IPS-18c (cell line): ENCODE measurements around the gene NUBPL.
"Not testable (repeated sequence)": the region's sequence is repeated elsewhere in the genome, so short reads cannot be mapped to it uniquely, and the experiment has no call there.

Experiments used
- H3K4me3 ChIP-seq: 2 replicates; pipeline ENCODE4 v1.7.0; 2013; ENCODE audit warnings: low read depth, mild to moderate bottlenecking, low read length, moderate library complexity; ENCODE audit not compliant: insufficient read depth
- H3K9me3 ChIP-seq: one replicate; pipeline ENCODE4 v1.6.1; 2013; ENCODE audit warnings: mild to moderate bottlenecking, low read length, moderate library complexity; ENCODE audit not compliant: control insufficient read depth, insufficient read depth

NUBPL gene

DNA sequence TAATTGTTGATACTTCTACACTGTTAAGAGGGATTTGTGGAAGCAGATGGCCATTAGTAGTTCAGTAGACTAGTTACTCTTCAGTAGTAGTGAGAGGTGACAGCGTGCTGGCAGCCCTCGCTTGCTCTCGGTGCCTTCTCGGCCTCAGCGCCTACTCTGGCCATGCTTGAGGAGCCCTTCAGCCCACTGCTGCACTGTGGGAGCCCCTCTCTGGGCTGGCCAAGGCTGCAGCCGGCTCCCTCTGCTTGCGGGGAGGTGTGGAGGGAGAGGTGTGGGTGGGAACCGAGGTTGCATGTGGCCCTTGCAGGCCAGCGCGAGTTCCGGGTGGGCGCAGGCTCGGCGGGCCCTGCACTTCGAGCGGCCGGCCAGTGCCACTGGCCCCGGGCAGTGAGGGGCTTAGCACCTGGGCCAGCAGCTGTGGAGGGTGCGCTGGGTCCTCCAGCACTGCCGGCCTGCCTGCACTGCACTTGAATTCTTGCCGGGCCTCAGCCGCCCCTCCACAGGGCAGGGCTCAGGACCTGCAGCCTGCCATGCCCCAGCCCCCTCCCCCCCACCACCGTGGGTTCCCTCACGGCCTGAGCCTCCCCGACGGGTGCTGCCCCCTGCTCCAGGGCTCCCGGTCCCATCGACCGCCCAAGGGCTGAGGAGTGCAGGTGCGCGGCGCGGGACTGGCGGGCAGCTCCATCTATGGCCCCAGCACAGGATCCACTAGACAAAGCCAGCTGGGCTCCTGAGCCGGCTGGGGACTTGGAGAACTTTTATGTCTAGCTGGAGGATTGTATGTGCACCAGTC lies 139.3 kb downstream of the NUBPL start:
- Histone ChIP-seq H3K4me3 (no peak overlapping the region), H3K9me3 (peaks cover 5% of the 10 kb centered on the region)

DNA sequence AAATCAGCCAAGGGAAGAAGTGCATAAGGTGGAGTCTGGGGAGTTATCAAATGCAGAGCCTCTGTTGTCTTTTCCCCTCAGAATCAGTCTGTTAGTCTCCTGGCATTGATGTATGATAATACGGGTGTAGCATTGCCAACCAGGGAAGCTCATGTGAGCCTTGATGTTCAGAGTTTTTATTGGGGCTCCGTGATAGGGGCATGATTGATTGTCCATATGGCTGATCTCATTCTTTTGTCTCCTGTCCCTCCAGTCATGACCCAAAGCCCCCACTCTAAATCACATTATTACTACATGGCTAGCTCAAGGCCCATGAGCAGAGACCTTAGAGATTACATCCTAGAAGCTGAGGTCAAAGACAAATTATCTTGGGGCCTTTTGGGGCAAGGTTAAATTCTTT lies 140.9 kb downstream of the NUBPL start:
- Histone ChIP-seq H3K4me3 (no peak overlapping the region), H3K9me3 (peaks cover 12% of the 10 kb centered on the region)

DNA sequence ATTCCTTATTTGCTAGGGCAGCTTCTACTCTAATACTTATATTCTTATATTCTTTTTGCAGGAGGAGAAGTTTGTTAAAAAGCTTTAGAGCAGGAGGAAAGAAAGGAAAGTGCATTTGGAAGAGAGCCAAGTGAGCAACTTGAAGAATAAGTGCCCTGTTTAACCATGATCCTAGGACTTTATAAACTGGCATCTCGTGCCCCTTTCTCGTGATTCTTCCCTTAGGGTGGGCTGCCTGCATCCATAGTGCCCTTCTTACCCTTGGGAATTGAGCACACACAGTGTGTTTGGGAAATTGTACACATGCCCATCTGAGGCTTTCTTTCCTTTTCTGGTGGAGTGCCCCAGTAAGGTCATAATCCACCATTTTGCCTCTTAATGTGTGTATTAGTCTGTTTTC lies 141.9 kb downstream of the NUBPL start:
- no peak overlapping the region for H3K4me3 ChIP-seq
- peaks cover 12% of the 10 kb centered on the region for H3K9me3 ChIP-seq

DNA sequence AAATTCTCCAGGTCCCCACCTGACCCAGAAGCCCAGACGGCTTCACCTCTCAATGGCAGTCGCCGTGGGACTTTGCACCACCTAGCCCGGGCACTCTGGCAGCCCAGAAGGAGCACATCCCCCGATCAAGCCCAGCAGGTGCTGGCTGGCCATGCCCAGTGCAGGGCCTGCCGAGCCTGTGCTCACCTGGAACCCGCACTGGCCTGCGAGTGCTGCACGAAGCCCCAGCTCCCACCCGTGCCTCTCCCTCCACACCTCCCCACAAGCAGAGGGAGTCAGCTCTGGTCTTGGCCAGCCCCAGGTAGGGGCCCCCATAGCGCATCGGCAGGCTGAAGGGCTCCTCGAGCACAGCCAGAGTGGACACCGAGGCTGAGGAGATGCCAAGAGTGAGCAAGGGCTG lies 144.5 kb downstream of the NUBPL start:
- H3K9me3 ChIP-seq = peaks cover 14% of the 10 kb centered on the region

DNA sequence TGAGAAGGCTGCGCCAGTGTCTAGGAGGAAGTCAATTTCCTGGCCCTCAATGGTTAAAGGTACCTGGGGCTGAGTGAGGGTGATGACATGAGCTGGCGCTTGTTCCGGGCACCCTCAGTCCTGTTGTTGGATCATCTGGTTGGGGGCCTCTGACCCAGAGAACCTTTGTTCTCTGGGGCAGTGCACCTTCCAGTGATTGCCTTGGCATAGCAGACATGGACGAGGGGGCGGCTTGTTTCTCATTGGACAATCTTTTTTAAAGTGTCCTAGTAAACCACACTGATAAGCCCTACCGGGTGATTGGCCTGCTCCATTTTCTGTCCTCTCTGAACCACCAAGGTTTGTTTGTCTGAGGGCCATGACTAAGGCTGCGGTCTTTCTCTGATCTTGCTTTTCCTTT lies 147.5 kb downstream of the NUBPL start:
- not testable (repeated sequence) for H3K4me3 ChIP-seq

More for the DNA sequence above, 144.5 kb downstream of the NUBPL start:
- no peak overlapping the region for H3K4me3 ChIP-seq

DNA sequence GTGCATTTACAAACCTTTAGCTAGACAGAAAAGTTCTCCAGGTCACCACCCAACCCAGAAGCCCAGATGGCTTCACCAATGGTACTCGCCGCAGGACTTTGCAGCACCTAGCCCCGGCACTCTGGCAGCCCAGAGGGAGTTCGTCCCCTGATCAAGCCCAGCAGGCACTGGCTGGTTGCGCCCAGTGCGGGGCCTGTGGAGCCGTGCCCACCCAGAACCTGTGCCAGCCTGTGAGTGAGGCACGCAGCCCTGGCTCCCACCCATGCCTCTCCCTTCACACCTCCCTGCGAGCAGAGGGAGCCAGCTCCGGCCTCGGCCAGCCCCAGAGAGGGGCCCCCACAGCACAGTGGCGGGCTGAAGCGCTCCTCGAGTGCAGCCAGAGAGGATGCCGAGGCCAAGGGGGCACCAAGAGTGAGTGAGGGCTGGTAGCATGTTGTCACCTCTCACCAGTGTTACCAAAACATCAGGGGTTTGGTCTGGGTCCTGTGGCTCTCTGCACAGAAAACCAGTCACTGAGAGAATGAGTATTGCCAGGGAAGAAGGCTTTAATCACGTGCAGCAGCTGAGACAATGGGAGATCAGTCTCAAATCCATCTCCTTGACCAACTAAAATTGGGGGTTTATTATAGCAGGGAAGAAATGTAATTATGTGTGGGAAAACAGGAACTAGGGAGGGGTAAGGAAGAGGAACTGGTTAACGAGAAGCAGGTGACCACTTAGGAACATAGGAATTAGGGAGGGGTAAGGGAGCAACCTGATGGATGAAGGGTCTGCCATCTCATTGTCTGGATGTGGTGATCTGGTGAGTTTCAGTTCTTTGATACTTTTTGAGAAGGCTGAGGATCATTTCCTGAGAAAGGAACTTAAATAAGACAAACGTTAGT lies 151.3 kb downstream of the NUBPL start:
- peaks cover 4% of the 10 kb centered on the region for H3K9me3 ChIP-seq
- no peak overlapping the region for H3K4me3 ChIP-seq

More for the DNA sequence above, 147.5 kb downstream of the NUBPL start:
- peaks cover 14% of the 10 kb centered on the region for H3K9me3 ChIP-seq

DNA sequence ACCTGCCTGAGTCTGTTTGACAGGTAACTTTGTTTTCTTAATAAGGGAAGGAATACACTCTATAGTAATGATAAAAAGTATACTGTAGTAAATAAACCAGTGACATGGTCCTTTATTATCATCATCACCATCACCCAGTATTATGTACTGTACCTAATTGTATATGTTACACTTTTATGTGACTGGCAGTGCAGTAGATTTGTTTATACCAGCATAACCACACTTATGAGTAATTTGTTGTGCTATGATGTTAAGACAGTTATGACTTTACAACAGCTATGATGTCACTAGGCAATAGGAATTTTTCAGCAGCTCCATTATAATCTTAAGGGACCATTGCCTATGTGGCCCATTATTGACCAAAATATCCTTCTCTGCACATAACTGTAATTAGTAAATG lies 155.0 kb downstream of the NUBPL start:
- Histone ChIP-seq H3K4me3 (no peak overlapping the region), H3K9me3 (peaks cover 2% of the 10 kb centered on the region)

DNA sequence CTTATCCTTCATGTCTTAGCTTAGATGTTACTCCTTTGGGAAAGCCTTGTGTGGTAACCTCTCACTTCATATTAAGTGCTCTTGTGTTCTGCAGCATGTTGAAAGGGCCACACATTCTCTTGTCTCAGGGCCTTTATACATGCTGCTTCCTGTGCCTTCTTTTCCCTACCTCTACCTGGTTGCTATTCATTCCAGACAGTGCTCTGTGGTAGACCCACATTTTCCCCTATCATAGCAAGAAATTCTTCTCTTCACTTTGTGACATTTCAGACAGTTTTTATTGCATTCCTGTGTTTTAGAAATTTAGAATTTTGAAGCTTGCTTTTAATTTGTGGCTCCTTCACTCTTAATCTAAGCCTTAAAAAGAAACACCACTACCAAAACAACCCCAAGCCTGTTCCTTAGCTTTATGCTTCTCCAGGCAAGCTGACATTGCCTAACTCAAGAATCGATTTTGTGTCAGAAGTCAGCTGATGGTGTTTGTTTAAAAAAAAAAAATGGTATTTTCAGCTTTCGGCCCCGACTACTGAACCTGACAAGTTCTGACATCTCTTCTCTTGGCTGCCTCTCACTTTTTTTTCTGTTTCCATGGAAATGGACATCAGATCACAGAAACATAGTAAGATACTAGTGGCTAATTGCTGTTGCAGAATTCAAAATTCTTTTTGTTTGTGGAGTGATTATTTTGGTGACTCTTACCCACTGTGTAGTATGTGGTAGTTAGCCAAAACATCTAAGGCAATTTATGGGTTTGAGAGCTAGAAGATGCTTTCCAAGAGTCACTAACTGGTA lies 156.3 kb downstream of the NUBPL start:
- H3K4me3 ChIP-seq = no peak overlapping the region
- H3K9me3 ChIP-seq = no peaks in the 10 kb centered on the region

DNA sequence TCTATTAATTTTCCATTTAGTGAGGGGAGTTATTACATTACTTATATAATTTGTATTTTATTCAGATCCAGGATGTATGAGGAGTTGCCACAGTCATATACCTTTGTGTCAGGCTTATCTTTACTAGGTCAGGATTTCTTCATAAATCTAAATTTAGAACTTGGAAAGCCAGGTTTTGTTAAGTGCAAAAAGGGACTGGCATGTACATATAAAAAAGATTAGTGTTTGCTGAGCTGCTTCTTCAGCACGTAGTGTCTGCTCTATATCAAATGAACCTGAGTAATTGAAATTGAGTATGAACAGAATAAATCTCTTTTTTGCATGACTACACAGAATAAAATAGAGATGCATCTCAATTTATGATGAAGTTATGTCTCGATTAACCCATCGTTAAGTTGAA lies 157.4 kb downstream of the NUBPL start:
- no peaks in the 10 kb centered on the region for H3K9me3 ChIP-seq
- H3K4me3 ChIP-seq = no peak overlapping the region

DNA sequence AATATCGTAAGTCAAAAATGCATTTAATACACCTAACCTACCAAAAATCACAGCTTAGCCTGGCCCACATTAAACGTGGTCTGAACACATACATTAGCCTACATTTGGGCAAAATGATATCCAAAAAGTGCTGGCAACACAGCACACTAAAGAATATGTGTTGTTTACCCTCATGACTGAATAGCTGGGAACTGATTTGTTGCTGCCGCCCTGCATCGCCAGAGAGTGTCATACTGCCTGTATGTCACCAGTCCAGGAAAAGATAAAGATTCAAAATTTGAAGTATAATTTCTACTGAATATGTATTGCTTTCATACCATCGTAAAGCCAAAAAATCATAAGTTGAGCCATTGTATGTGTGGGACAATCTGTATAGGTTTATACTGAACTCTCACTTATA lies 157.8 kb downstream of the NUBPL start:
- Histone ChIP-seq H3K4me3 (no peak overlapping the region), H3K9me3 (no peaks in the 10 kb centered on the region)

DNA sequence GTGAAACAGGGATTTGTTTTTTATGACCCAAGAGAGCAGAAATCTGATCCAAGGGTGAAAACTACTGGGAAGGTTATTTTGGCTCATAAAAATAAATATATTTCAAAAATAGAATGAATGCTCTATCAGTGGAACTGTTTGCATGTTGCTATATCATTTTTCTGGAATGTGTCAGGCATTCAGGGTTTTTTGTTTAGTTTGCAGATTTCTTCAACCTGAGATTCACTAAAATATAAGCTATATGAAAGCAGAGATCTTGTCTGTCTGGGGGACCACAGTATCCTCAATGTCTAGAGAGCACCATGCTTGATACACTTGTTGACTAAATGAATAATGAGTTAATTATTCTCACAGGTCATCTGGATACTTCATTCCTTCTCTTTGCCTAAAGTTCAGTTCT lies 165.1 kb downstream of the NUBPL start:
- no peak overlapping the region for H3K4me3 ChIP-seq
- no peaks in the 10 kb centered on the region for H3K9me3 ChIP-seq

DNA sequence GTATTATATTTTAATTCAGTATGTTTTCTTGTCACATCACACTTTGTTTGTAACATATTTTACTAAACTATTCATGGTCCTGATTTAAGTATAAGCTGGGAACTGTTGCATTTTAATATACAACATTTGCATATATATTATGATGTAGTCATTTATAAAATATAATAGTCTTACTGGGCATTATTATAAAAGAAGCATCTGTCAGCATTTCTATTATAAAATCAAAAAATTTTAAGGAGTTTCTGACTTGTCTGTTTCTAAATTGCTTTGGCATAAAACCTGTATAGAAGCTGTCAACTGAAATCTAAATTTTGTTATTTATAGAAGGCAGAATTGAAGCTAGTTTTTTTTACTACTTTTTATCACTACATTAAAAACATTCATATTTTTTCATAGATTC lies 166.6 kb downstream of the NUBPL start:
- Histone ChIP-seq H3K9me3 (no peaks in the 10 kb centered on the region), H3K4me3 (no peak overlapping the region)

DNA sequence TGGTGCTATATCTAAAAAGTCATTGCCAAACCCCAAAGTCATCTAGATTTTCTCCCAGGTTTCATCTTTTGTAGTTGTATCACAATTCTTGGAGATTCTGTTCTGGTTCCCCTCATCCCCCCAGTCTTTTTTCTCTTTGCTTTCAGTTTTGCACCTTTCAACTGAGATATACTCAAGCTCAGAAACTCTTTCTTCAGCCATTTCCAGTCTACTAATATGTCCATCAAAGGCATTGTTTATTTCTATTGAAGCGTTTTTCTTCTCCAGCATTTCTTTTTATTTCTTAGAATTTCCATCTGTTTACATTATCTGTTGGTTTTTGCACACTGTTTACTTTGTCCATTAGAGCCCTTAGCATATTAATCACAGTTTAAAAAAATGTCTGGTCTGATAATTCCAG lies 179.5 kb downstream of the NUBPL start:
- H3K4me3 ChIP-seq = no peak overlapping the region
- peaks cover 4% of the 10 kb centered on the region for H3K9me3 ChIP-seq

DNA sequence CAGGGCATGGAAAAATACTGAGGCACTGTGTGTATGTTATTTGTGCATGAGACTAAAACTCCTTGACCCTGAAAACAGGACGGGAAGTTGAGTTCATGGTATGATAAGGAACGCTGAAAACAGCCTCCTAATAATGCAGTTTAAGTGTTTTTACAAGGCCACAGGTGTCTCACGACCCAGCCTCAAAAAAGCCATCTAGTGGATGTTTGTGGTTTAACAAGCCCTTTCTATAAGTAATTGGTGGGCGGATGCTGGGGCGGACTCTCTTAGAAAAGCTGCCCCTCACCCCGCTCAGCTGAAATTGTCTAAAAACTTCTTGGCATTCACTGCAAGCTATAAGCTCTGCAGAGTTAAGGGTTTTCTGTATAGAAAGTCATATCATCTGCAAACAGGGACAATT lies 184.5 kb downstream of the NUBPL start:
- Histone ChIP-seq H3K9me3 (peaks cover 6% of the 10 kb centered on the region), H3K4me3 (no peak overlapping the region)

DNA sequence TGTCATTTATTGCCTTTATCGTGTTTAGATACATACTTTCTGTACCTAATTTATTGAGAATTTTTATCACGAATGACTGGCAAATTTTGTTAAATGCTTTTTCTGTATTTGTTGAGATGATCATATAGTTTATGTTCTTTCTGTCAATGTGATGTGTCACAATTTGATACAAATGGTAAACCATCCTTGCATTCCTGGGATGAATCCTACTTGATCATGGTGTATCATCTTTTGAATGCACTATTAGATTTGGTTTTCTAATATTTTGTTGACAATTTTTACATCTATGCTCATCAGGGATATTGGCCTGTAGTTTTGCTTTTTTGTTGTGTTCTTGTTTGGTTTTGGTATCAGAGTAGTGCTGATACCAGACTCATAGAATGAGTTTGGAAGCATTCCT lies 185.1 kb downstream of the NUBPL start:
- peaks cover 3% of the 10 kb centered on the region for H3K9me3 ChIP-seq
- no peak overlapping the region for H3K4me3 ChIP-seq

DNA sequence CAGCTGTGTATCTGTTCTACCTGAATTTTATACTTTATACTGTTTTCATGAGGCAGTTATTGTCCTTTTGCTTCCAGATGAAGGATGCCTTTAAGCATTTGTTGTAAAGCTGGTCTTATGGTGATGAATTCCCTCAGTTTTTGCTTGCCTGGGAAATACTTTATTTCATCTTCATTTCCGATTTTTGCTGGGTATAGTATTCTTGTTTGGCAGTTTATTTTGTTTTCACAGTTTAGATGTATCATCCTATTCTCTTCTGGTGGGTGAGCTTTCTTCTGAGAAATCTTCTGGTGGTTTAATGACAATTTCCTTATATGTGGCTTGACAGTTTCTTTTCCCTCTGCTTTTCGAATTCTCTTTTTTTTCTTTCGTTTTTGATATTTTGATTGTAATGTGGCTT lies 188.1 kb downstream of the NUBPL start:
- Histone ChIP-seq H3K9me3 (peaks cover 5% of the 10 kb centered on the region), H3K4me3 (no peak overlapping the region)

DNA sequence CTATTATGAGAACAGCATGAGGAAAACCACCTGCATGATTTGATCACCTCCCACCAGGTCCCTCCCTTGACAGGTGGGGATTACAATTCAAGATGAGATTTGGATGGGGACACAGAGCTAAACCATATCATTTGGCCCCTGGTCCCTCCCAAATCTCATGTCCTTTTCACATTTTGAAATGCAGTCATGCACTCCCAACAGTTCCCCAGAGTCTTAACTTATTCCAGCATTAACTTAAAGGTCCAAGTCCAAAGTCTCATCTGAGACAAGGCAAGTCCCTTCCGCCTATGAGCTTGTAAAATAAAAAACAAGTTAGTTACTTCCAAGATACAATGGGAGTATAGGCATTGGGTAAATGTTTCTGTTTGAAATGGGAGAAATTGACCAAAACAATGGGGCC lies 189.8 kb downstream of the NUBPL start:
- H3K9me3 ChIP-seq, H3K4me3 ChIP-seq: not testable (repeated sequence)
